GM18867 (cell line): Measurements from ENCODE around the gene MDFIC.

Source experiments
- ATAC-seq: cut with Tn5 transposase; IDR thresholded peaks from one replicate; pipeline ENCODE4 v1.9.1; 2021; ENCODE audit warnings: mild to moderate bottlenecking, moderate library complexity; ENCODE audit not compliant: unreplicated experiment

The MDFIC gene

DNA sequence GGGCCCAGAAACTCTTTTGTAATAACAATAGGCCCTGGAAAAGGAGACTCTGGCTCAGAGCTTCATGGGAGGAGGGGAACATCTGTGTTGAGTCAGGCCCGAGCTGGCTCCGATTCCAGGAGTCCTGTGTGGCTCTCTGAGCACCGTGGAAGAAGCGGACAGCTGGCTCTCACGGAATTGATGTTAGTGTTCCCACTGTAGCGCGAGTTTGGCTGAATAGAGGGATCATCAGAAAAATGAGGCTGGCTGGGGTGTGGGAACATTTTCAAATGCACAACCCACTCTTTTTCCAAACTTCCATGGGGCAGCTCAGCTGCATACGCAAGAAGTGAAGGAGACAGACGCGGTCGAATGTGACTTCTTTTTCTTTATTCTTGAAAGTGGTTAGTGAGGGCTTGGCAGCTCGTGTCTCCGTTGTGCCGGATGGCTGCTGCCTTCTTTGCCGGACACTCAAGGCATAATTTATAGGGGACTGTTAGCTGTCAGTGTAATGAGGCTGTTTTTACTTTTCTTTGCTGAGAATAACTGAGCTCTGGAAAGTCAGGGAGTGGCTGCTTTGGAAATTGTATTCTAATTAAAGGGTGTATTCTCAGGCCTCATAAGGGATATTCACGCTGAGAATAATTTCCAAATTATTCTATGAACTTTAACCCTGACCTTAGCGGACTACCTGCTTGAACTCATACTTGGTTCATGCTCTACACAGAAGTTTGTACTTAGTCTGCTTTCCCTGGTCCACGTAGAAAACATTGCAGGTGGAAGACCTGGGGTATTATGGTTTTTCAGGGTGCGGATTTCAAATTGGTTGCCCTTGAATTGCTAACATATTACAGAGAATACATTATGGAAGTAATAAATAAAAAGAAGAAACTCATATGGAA is 23.1 kb downstream of the MDFIC start:
- ATAC-seq = no peak

DNA sequence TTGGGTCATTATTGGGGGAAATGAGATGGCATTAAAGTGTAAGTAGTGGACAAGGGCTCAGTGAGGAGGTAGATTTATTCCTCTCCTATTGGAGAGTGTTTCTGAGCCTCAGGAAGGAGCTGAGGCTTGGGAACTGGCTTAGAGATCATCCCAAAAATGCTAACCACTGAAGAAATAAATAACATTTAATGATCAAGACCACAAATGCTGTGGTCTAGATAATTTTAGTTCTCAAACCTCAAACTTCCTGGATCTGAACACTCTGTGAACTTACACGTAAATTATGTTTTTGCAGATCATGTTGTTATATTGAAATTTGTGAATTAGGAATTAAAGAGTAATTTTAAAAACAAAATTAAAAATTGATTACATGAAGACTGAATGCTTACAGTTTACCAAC is 27.3 kb downstream of the MDFIC start:
- ATAC-seq = no peak

GRCh38 chr7:114952296-114952695 is 30.4 kb downstream of the MDFIC start:
- no peak for ATAC-seq

DNA sequence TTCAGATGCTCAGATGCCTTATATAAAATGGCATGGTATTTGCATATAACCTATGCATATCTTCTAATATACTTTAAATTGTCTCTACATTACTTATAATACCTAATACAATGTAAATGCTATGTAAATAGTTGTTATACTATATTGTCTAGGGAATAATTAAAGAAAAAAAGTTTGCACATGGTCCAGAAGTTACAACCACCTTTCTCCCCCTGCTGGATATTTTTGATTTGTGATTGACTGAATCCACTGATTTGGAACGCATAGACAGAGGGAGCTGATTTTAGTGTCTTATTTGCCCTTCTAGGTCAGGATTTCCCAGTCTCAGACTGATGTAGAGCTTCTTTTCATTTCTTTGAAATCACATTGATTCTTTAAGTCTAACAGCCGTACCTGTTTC is 31.8 kb downstream of the MDFIC start:
- no peak for ATAC-seq

- ATAC-seq = peak; percentile 40
Observed at GRCh38 chr7:114956702-114957101, 34.8 kb downstream of the MDFIC start.

DNA sequence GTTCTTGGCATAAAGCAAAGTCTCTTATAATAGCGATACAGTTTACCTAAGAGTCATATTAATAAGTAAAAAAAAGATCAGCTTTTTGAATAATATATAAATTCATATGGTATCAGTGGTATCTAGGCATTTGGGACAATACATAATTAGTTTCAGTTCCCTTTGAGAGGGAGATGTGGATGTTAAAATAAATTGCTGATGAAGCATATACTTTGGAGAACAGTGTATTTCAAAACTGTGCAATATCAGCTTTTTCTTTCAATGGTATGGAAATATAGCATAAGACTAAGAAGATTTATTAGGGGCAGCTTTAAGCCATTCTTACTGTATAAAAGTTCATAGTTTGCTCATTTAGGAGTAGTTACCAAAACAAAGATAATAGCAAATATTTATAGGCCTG is 35.5 kb downstream of the MDFIC start:
- ATAC-seq = no peak

- peak; percentile 84 for ATAC-seq
Observed at GRCh38 chr7:114959931-114960330, 38.0 kb downstream of the MDFIC start.

- ATAC-seq = no peak
Observed at GRCh38 chr7:114962441-114962840, 40.5 kb downstream of the MDFIC start.

DNA sequence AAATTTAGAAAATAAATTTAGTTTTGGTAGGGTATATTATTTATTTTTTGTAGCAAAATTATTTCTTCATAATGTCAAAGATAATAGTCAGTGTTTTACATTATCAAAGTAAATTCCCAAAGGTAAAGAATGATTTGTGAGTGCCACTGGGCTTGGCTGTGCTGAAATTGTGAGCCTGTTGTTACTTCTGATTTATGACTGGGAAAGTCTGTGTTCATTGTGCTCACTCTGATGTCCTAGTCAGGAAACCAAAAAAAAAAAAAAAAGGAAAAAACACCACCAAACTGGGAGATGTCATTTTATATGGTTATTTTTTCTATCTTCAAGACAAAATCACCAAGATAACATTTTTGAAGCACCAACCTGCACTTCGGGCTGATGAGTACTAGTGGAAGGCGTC is 44.3 kb downstream of the MDFIC start:
- no peak for ATAC-seq

- no peak for ATAC-seq
Observed at GRCh38 chr7:114969096-114969495, 47.2 kb downstream of the MDFIC start.

DNA sequence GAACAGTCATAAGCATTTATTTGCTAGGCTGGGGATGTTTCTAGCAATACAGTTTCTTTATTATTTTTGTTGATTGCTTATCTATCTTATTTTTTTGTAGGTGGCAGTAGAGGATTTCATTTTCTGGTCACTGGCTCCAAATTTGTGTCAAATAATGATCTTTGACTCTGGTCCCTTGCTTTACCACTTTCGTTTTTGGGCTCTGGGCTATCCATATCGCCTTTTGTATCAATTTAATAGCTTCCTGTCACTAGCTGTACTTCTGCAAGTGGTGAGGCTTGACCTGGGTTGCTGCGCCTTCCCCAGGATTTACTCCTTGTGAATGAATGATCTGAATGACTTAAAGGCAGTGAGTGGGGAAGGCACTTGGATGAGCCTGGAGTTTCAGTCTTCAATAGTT is 48.4 kb downstream of the MDFIC start:
- no peak for ATAC-seq

DNA sequence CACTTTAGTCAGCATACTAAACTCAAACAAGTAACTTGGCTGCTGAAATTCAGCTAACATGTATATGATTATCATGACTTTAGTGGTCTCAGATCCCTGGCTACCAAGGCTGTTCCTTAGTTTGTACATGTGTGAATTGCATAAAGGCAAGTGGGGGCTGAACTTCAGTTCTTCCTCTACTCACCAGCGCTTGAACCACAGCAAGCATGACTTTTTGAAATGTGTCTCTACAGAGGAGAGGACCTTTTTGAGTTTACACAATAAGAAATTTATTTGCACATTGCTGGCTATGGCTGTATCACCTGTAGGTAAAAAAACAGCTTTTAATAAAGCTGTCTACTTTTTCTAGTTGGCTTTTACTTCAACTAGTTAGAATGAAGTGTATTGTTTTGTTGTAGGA is 48.8 kb downstream of the MDFIC start:
- ATAC-seq = no peak

DNA sequence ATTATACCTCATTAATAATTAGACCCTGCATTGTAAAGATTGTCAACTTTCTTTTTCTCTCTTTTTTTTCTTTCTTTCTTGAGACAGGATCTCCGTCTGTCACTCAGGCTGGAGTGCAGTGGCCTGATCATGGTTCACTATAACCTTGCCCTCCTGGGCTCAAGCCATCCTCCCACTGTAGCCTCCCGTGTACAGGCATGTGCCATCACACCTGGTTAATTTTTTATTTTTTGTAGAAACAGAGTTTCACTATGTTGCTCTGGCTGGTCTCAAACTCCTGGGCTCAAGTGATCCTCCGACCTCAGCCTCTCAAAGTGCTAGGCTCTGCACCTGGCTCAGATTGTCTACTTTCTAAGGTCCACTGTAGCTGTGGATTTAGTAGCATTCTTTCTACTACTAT is 50.7 kb downstream of the MDFIC start:
- no peak for ATAC-seq

DNA sequence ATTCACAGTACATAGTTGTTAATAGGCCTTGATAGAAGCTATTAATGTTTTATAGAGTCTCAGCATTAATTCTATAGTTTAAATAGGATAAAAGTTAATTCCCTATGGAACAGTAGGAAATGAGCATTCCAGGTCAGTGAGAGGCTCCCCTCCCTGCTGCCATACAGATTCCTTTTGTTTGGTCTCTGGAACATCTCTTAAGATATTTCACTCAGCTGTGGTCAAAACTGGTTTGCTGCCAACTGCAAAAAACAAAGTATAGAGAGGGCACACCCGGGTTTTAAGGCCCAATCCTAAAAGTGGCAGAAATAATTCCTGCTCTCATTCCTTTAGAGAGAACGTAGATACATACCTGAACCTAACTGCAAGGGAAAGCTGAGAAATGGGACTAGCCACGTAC is 51.3 kb downstream of the MDFIC start:
- no peak for ATAC-seq

GRCh38 chr7:114975401-114975800 is 53.5 kb downstream of the MDFIC start:
- no peak for ATAC-seq

DNA sequence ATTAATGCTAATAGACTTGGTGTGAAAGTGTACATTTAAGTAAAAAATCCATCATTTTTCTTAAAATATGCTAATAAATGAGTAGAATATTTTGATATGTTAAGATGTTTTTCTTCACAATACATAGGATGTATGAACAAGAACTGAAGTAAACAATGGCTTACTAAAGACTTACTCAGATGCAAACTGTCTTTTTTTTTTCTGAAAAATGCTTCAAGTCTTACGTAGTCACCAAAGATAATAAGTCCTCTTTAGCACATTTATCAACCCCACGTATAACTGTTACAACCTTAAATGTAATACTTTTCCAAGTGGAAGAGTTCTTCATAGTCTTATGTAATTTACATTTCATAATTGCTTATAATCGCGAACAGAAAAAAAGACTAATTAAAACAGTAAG is 54.8 kb downstream of the MDFIC start:
- no peak for ATAC-seq

DNA sequence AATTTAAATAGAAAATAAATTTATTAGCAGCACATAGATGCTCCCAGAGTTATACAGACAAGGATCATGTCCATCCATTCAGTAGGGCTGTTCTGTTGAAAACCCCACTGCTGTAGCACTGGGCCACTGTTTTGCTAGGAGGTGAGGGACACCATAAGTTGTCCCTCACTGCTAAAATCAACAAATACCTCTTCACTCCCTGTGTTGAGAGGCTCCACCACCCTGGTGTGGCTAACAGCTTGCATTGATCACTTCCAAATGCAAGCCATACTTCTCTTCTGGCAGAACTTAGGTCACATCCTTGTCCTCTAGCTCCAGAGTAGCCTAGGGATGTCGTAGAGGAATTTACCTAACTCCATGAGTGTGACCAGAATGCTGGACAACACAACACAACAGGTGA is 55.4 kb downstream of the MDFIC start:
- no peak for ATAC-seq

GRCh38 chr7:114979388-114979787 is 57.5 kb downstream of the MDFIC start:
- ATAC-seq = no peak

DNA sequence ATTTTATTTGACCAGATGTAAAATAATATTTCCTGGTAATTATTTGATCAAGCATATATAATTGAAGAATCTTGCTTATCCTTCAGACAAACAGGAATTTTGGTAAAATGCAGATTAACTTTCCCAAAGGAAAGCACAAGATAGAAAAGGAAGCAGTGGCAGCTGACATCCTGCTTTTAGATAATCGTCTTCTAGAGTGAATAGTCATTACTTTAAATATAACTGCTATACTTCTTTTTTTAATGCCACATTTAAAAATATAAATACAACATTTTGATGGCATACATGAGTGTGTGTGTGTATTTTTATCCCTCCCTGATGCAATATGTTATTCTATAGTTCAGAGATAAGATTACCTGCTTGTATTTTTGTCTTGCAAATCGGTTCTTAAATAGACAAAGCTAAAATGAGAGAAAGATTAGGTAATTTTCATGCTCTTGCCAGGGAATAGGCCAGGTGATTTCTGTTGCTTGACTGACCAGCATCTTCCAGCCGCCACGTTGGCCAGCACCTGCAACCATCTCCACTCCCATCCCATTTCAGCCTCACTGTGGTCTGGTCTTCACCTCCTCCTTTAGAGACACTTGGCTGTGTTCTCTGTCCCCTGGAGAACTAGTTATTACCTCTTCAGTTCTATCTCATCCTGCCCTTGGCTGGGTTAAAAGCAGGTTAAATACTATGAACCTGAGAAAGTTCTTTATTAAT is 58.1 kb downstream of the MDFIC start:
- no peak for ATAC-seq

GRCh38 chr7:114981323-114981722 is 59.4 kb downstream of the MDFIC start:
- no peak for ATAC-seq

DNA sequence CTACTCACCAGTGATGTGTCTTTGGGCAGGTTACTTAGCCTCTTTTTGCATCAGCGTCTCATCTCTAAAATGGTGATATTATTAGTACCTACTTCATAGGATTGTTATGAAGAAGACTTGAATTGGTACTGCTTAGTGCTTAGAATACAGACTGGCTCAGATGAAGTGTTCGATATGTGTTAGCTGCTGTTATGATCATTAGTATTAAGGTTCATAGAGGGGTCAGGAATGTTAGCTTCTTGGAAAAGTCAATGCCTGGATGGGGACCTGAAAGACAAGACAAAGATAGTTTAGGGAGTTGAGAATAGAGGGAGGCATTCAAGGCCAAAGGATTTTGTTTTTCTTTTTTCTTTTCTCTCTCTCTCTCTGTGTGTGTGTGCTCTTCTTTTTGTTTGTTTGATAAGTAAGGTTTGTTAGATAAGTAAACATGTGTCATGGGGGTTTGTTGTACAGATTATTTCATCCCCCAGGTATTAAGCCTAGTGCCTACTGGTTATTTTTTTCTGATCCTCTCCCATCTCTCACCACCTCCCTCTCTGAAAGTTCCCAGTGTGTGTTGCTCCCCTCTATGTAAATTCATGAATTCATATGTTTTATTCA is 63.3 kb downstream of the MDFIC start:
- no peak for ATAC-seq
